ENCODE measurements around the gene TM9SF4. TPM values are rescaled to one million over a fixed set of nuclear protein-coding genes. Genes with fewer than 3 reads are reported as not detected.

Gene TM9SF4
- total and polyA plus RNA-seq, 2 of the 8 experiments (the other 6 are each of a cell fraction or from before 2014, with no cell fraction given): 38.4 to 68.7 TPM

DNA sequence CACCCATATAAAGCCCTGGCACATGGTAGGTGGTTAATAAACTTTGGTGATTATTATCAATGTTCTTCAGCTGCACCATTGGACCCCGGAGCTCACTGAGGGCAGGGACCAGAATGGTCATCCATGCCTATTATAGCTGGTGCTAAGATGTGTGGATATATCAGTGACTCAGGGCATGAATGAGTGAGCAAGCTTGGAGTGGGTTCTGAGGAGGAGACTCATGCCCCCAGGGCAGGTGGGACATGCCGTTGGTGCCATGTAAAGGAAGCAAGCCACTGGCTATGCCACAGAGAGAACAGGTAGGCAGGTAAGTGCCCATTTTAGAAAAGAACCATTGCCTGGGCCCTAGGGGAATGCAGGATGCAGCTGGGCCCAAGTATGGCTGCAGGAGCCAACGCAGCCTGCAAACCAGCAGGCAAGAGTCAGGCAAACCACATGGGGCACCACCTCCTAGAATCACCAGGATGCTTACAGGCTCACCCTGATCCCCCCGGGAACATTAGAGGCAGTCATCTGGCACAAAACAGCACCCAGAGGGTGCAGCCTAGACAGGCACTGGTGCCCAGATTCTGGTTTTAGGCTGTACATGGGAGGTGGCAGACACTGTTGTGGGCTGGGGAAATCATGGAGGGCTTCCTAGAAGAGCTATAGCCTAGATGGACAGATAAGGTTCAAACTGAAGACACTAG, 74.6 kb downstream of the TM9SF4 start (continued):
- no peak for TF ChIP-seq CHD7 (IDR thresholded peaks at IDR 0.05; ENCODE audit: insufficient replicate concordance, low read length)
- no peak for TF ChIP-seq RNF2 (IDR thresholded peaks at IDR 0.05; ENCODE audit: borderline replicate concordance, low read depth, low read length, missing control alignments, poor library complexity, severe bottlenecking)
- TF ChIP-seq, protein P1, sequence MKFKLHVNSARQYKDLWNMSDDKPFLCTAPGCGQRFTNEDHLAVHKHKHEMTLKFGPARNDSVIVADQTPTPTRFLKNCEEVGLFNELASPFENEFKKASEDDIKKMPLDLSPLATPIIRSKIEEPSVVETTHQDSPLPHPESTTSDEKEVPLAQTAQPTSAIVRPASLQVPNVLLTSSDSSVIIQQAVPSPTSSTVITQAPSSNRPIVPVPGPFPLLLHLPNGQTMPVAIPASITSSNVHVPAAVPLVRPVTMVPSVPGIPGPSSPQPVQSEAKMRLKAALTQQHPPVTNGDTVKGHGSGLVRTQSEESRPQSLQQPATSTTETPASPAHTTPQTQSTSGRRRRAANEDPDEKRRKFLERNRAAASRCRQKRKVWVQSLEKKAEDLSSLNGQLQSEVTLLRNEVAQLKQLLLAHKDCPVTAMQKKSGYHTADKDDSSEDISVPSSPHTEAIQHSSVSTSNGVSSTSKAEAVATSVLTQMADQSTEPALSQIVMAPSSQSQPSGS (IDR thresholded peaks at IDR 0.05; ENCODE audit: low read length): no peak
- no peak for TF ChIP-seq SUZ12 (IDR thresholded peaks at IDR 0.05; ENCODE audit: low read length)
- TF ChIP-seq CTBP2 (IDR thresholded peaks at IDR 0.05; ENCODE audit: borderline replicate concordance, insufficient read depth, insufficient read length, low read length): no peak
- TF ChIP-seq, protein P2, sequence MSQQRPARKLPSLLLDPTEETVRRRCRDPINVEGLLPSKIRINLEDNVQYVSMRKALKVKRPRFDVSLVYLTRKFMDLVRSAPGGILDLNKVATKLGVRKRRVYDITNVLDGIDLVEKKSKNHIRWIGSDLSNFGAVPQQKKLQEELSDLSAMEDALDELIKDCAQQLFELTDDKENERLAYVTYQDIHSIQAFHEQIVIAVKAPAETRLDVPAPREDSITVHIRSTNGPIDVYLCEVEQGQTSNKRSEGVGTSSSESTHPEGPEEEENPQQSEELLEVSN (IDR thresholded peaks at IDR 0.05): no peak
- no peak for TF ChIP-seq HDAC6 (IDR thresholded peaks at IDR 0.05; ENCODE audit: low read depth, low read length)

Data from H1 (cell line).